Cortex of kidney (tissue), 1 donor: ENCODE data around the gene SEPTIN14.
"Not testable (repeated sequence)": the region's sequence is repeated elsewhere in the genome, so short reads cannot be mapped to it uniquely, and the experiment has no call there.

Experiments used
- DNase-seq: peaks from one replicate; lab custom pipeline; 2025; lab: John Stamatoyannopoulos, UW

SEPTIN14 gene

GRCh38 chr7:55862652-55863051 is at the start of gene SEPTIN14:
Gene SEPTIN14, minus strand, starts transcription at chr7:55862752. Its CDS starts 756 bp downstream, at chr7:55861996.
- not testable (repeated sequence) for DNase-seq

DNA sequence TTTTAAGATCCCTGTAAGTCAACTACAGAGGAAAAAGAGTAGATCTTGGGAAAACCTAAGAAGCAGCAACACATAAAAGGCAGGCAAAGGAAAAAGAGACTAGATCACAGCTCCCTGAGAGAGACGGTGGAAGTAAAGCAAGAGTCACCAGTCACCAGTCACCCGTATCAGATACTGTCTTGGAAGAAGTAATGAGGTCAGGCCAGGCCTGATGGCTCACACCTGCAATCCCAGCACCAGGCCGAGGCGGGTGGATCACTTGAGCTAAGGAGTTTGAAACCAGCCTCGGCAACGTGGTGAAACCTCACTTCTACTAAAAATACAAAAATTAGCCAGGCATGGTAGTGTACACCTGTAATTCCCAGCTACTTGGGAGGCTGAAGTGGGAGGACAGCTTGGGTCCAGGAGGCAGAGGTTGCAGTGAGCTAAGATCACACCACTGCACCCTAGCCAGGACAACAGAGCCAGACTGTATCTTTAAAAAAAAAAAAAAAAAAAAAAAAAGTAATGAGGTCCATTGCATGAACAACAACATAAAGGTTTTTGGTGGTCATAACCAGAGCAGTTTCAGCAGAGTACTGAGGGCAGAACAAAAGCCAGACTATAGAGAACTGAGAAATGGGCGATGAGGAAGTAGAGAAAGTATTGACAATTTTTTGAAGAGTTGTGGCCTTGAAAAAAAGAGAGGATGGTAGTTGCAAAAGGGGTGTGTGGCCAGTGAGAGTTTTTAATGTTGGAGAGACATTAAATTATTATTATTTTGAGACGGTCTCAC is 41.6 kb upstream of the SEPTIN14 start:
- no peak for DNase-seq

- not testable (repeated sequence) for DNase-seq
These were observed 38.5 kb upstream of the SEPTIN14 start for GRCh38 chr7:55901059-55901458.

- DNase-seq, result no peak
These were observed 35.7 kb upstream of the SEPTIN14 start for GRCh38 chr7:55898287-55898686.

DNA sequence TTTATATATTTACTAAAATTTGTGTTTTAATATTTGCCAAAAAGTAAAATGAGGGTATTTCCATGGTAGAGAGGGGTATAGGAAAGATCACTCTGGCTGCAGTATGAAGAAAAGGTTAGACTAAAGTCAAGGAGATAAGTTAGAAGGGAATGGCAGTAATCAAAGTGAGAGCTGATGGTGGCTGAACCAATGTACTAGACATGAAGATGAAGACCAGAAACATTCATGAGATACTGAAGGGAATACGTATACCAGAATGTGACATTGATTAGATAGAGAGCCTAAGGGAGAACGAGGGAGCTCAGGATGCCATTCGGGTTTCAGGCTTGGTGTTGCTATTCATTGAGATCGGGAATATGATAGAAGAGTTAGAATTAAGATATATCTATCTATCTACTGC is 32.5 kb upstream of the SEPTIN14 start:
- no peak for DNase-seq

DNA sequence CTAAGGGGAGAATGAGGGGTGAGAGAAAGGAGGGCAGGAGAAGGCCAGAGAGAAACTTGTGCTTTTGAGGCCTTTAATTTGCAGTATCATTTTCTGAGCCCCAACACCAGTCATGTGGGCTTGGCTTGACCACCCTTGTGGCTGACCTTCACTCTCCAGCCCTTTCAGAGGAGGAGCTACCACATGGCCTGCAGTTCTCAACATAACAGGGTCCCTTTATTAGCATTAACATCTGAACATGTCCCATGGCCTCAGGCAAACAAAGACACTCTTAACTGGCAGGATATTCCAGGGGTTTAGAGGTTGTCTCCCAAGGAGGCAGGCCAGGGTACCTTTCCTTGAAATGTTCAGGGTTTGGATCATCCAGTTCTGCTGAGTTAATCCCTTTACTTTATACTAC is 31.4 kb upstream of the SEPTIN14 start:
- DNase-seq, result no peak

DNA sequence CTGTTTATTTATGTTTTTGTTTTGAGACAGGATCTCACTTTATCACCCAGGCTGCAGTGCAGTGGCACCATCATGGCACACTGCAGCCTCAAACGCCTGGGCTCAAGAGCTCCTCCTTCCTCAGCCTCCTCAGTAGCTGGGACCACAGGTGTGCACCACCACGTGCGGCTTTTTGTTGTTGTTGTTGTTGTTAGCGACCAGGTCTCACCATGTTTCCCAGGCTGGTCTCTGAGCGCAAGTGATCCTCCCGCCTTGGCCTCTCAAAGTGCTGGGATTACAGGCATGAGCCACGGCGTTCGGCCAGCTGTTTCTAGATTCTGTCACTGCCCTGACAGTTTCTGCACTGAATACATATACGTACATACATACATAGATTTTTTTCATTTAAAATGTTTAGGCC is 25.8 kb upstream of the SEPTIN14 start:
- not testable (repeated sequence) for DNase-seq

DNA sequence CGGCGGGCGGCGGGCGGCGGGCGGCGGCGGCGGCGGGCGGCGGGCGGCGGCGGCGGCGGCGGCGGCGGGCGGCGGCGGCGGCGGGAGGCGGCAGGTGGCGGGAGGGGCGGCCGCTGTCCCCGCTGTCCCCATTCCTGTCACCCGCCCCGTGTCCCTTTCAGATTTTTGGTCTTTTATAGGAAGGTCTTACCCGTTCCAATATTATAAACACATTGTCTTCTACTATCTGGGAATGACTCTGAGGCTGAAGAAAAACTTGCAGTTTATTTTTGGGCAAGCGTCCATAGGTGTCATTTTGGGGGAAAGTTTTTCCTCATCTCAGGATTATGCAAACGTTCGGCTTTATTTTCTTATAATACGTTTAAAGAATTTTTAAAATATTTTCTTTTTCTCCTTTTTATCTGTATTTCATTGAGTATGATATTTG is 25.3 kb upstream of the SEPTIN14 start:
- DNase-seq, result no peak

GRCh38 chr7:55884321-55884720 is 21.8 kb upstream of the SEPTIN14 start:
- DNase-seq, result no peak

- no peak for DNase-seq
These were observed 16.1 kb upstream of the SEPTIN14 start for GRCh38 chr7:55878691-55879090.

- DNase-seq, result no peak
These were observed 14.8 kb upstream of the SEPTIN14 start for GRCh38 chr7:55877308-55877707.

GRCh38 chr7:55873765-55874164 is 11.2 kb upstream of the SEPTIN14 start:
- DNase-seq, result no peak

DNA sequence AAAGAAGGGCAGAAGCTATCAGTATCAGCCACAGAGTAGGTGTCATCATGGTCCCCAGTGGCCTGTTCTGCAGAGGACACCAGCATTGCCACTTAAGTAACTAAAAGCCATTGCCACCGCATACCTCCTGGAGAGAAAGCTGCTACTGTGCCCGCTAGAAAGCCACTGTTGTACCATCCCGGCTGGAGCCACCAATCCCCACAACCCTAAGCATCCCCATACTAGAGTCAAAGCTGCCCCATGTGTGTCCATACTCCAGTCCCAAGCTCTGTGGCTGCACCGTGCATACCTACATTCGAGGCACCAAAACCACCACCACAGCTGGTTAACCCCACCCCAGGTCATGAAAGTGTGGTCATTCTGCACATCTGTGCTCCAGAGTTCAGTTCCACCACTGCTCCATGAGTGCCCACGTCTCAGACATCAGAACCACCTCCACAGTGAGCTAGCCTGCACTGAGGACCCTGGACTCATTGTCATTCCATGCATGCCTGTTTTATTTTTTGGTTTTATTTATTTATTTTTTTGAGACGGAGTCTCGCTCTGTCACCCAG is 9.5 kb upstream of the SEPTIN14 start:
- no peak for DNase-seq

DNA sequence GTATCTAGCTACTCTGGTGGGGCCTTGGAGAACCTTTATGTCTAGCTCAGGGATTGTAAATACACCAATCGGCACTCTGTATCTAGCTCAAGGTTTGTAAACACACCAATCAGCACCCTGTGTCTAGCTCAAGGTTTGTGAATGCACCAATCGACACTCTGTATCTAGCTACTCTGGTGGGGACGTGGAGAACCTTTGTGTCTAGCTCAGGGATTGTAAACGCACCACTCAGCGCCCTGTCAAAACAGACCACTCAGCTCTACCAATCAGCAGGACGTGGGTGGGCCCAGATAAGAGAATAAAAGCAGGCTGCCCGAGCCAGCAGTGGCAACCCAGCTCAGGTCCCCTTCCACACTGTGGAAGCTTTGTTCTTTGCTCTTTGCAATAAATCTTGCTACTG is 6.4 kb upstream of the SEPTIN14 start:
- not testable (repeated sequence) for DNase-seq

DNA sequence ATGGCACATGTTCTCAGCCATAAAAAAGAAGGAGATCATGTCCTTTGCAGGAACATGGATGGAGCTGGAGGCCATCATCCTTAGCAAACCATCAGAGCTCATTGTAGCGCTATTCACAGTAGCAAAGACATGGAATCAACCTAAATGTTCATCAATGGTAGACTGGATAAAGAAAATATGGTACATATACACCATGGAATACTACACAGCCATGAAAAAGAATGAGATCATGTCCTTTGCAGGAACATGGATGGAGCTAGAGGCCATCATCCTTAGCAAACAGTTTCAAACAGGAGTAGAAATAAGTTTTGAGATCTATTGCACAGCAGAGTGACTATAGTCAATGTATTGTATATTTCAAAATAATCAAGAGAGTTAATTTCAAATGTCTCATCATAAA is 17.4 kb downstream of the SEPTIN14 start:
- DNase-seq, result not testable (repeated sequence)

- DNase-seq, result no peak
These were observed 24.0 kb downstream of the SEPTIN14 start for GRCh38 chr7:55838595-55838994.

DNA sequence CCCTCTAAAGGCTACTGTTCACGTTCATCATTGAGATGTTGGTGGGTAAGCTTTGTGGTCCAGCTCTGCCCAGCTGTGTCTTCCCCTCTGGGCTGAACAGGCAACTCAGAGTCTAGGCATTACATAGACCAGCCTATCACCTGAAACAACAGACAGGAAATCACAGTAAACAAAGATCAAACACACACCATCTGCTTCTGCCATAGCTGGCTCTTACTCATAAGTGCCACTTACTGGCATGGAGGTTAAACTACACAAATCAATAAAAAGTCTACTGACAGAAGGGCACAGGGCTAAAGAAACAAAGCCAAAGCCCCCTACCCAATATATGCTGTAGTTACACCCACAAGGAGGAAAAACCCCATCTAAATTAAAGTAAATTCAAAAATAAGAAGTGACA is 35.0 kb downstream of the SEPTIN14 start:
- DNase-seq, result no peak

DNA sequence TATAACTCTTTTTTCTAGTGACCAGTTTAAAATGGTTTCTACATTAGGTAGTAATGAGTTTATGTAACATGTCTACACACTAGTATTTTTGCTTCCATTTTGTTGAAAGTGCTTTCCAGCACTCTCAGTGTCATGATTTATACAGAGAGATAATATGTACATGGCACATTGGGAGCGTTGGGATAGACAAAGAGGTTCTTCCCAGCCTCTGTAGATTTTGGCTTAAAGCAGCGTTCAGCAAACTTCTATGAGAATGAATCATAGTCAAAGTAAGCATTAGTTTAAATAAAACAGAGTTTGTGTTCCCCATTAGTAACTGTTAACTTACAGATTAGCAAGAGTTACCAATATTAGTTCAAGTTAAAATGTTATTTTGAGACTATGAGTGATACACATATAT is 43.9 kb downstream of the SEPTIN14 start:
- no peak for DNase-seq

- not testable (repeated sequence) for DNase-seq
These were observed 65.3 kb downstream of the SEPTIN14 start for GRCh38 chr7:55797260-55797659.

DNA sequence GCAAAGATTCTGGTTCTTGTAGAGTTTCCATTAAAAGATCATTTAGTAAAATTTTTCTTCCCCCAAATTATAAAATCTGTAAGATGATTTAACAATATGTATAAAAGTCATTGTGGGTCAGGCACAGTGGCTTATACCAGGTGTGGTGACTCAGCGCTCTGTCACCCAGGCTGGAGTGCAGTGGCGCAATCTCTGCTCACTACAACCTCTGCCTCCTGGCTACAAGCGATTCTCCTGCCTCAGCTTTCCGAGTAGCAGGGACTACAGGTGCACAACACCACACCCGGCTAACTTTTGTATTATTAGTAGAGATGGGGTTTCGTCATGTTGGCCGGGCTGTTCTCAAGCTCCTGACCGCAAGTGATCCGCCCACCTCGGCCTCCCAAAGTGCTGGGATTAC is 68.0 kb downstream of the SEPTIN14 start:
- no peak for DNase-seq

DNA sequence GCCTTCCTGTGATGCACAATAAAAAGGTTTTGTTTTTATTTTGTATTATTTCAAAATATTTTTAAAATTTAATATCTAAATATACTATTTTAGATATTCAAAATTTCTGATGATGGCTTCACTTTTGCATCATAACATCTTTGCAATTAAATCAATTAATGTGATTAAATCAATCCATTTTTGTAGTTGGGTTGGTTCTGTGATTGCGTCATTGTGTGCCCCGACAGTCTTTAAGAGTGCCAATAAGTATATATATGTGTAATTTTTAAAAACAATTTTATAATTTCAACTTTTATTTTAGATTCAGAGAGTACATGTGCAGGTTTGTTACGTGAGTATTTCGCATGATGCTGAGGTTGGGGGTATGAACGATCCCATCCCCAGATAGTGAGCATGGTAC is 70.5 kb downstream of the SEPTIN14 start:
- no peak for DNase-seq

DNA sequence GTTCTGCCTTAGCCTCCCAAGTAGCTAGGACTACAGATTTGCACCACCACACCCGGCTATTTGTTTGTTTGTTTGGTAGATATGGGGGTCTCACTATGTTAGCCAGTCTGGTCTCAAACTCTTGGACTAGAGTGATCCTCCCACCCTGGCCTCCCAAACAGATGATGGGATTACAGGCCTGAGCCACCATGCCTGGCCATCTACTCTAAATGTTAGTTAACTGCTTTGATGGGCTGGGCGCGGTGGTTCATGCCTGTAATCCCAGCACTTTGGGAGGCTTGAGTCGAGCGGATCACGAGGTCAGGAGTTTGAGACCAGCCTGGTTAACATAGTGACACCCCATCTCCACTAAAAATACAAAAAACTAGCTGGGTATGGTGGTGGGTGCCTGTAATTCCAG is 74.8 kb downstream of the SEPTIN14 start:
- no peak for DNase-seq

DNA sequence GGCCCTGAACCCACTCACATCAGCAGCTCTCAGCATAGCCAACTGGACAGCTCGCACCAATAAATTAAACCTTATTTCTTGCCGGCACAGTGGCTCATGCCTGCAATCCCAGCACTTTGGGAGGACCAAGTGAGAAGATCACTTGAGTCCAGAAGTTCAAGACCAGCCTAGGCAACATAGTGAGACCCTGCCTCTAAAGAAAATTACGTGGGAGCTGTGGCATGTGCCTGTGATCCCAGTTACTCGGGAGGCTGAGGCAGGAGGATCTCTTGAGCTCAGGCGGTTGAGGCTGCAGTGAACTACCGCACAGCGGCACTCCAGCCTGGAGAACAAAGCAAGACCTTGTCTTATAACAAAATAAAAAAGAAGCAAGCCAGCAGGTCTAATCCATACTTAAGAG is 75.7 kb downstream of the SEPTIN14 start:
- DNase-seq, result no peak

DNA sequence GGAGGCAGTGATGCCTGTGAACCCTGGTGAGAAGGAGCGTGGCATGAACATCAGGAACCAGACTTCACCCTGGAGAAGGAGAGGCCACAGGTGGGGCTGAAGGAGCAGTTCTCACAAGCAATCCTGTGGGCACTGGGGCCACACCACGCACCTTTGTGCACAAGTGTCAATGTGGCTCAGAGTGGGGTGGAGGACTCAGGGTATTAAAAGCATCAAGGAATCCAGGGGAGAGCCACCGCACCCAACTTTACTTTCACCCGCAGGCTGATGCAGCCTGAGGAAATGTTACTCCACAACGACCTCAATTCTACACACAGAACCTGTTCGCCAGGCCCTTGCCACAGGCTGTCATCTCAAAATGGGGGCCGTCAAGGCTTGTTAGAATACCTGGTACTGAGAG is 77.1 kb downstream of the SEPTIN14 start:
- DNase-seq, result not testable (repeated sequence)
